HepG2 (cell line): ENCODE results near the gene TFCP2L1.

Source experiments
- KDM5A ChIP-seq: fragments of 200-600 bp; sonication (generic); IDR thresholded peaks from 2 replicates; pipeline ENCODE4 v1.7.0; 2018; ENCODE audit warnings: antibody characterized with exemption, mild to moderate bottlenecking, low read length, borderline replicate concordance
- MIER3 ChIP-seq: IDR thresholded peaks from 2 replicates; pipeline ENCODE4 v1.6.1; 2016; ENCODE audit warnings: missing compliant biosample characterization, borderline replicate concordance
- RELA ChIP-seq: sonication (generic); formaldehyde crosslinking; IDR thresholded peaks from 2 replicates; pipeline ENCODE4 v1.4.0; 2020; ENCODE audit warnings: missing genetic modification reagents
- SRF ChIP-seq: IDR thresholded peaks from 2 replicates; pipeline ENCODE4 v1.6.1; 2011; ENCODE audit warnings: mild to moderate bottlenecking, low read depth, low read length, moderate library complexity
- ZBTB8A ChIP-seq: sonication (generic); formaldehyde crosslinking; IDR thresholded peaks from 2 replicates; pipeline ENCODE4 v1.4.0; 2020; ENCODE audit warnings: mild to moderate bottlenecking, low read depth, missing genetic modification reagents, borderline replicate concordance
- ZSCAN29 ChIP-seq: sonication (generic); formaldehyde crosslinking; conservative IDR thresholded peaks from 2 replicates; pipeline ENCODE4 v1.4.0; 2020; ENCODE audit warnings: mild to moderate bottlenecking, missing genetic modification reagents

DNA sequence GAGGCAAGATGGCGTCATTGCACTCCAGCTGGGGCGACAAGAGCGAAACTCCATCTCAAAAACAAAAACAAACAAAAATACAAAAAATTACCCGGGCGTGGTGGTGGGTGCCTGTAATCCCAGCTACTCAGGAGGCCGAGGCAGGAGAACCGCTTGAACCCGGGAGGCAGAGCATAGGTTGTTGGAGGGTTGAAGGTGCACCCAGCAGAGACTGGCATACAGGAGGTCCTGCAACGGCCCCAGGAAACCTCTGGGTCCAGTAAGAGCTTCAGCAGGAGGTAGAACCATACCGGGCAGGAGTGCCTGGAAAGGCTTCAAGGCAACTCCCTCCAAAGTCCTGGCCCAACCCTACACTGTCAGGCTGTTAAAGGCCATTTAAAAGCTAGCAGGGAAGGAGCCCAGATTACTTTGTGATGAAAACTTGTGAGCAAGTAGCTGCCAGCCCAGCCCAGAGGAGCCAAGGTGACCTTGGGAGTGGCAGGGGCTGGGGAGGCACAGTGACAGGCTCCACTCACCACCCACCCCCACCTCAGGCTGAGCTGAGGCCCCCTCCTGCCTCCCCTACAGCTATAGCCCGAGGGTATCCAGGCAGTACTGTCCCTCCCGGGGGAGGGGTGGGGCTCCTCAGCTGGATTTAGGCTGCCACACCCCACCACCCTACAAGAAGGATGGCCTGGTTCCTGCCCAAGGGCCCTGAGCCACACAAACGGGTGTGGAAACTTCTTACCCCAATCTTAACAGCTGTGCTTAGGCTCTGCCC is 28.1 kb downstream of the TFCP2L1 start:
- TF ChIP-seq ZSCAN29 (CRISPR knock-in tag), result no peak
- no peak for TF ChIP-seq ZBTB8A (CRISPR knock-in tag)
- TF ChIP-seq SRF, result no peak
- no peak for TF ChIP-seq MIER3 (CRISPR knock-in tag)
- TF ChIP-seq RELA (CRISPR knock-in tag), result no peak
- TF ChIP-seq KDM5A, result no peak
